MM.1S (cell line): ENCODE data around the gene LEP.

Source experiments
- DNase-seq: peaks from one replicate; pipeline ENCODE4 v3.0.0-alpha.2; 2015
- H2AFZ ChIP-seq: fragments of 300-600 bp; sonication (generic); 2 replicates; pipeline ENCODE4 v1.6.0; 2016; ENCODE audit warnings: antibody characterized with exemption, low read length
- H3F3A ChIP-seq: fragments of 300-600 bp; sonication (generic); 2 replicates; pipeline ENCODE4 v1.6.1; 2016; ENCODE audit warnings: mild to moderate bottlenecking, antibody characterized with exemption, low read length, moderate library complexity, mixed read lengths; ENCODE audit not compliant: insufficient read depth
- H3K27ac ChIP-seq: fragments of 300-600 bp; sonication (generic); 2 replicates; pipeline ENCODE4 v1.5.1; 2016; ENCODE audit warnings: mild to moderate bottlenecking, low read length
- H3K27me3 ChIP-seq: fragments of 300-600 bp; sonication (generic); replicated peaks from 2 replicates; pipeline ENCODE4 v1.6.0; 2016; ENCODE audit warnings: low read length; ENCODE audit not compliant: insufficient read depth
- H3K36me3 ChIP-seq: fragments of 300-600 bp; sonication (generic); replicated peaks from 2 replicates; pipeline ENCODE4 v1.6.1; 2016; ENCODE audit warnings: mild to moderate bottlenecking, low read length, mixed read lengths; ENCODE audit not compliant: insufficient read depth
- H3K4me1 ChIP-seq: fragments of 300-600 bp; sonication (generic); 2 replicates; pipeline ENCODE4 v1.6.1; 2016; ENCODE audit warnings: low read length, mixed read lengths
- H3K4me2 ChIP-seq: fragments of 300-600 bp; sonication (generic); 2 replicates; pipeline ENCODE4 v1.6.0; 2016; ENCODE audit warnings: low read depth, low read length
- H3K4me3 ChIP-seq: fragments of 300-600 bp; sonication (generic); 2 replicates; pipeline ENCODE4 v1.5.1; 2016; ENCODE audit warnings: low read length, mixed read lengths
- H3K79me2 ChIP-seq: fragments of 300-600 bp; sonication (generic); 2 replicates; pipeline ENCODE4 v1.6.1; 2016; ENCODE audit warnings: mixed run types, low read length, mixed read lengths
- H3K9ac ChIP-seq: fragments of 300-600 bp; sonication (generic); 2 replicates; pipeline ENCODE4 v1.6.1; 2016; ENCODE audit warnings: low read length, mixed read lengths
- H3K9me2 ChIP-seq: fragments of 300-600 bp; sonication (generic); replicated peaks from 2 replicates; pipeline ENCODE4 v1.6.1; 2016; ENCODE audit warnings: mild to moderate bottlenecking, low read length, mixed read lengths; ENCODE audit not compliant: insufficient read depth
- H3K9me3 ChIP-seq: fragments of 300-600 bp; sonication (generic); replicated peaks from 2 replicates; pipeline ENCODE4 v1.6.1; 2016; ENCODE audit warnings: mild to moderate bottlenecking, low read length, mixed read lengths; ENCODE audit not compliant: insufficient read depth
- H4K20me1 ChIP-seq: fragments of 300-600 bp; sonication (generic); 2 replicates; pipeline ENCODE4 v1.6.1; 2016; ENCODE audit warnings: mild to moderate bottlenecking, low read length, moderate library complexity, mixed read lengths; ENCODE audit not compliant: insufficient read depth
- CTCF ChIP-seq: fragments of 300-600 bp; sonication (generic); IDR thresholded peaks from 2 replicates; pipeline ENCODE4 v1.5.1; 2016; ENCODE audit warnings: antibody characterized with exemption, low read length, mixed read lengths
- EZH2 ChIP-seq: fragments of 300-600 bp; sonication (generic); optimal IDR thresholded peaks from 2 replicates; pipeline ENCODE3; 2017; ENCODE audit warnings: low read depth, mild to moderate bottlenecking, antibody characterized with exemption, low read length, mixed read lengths
- EZH2phosphoT487 ChIP-seq: fragments of 300-600 bp; sonication (generic); IDR thresholded peaks from 2 replicates; pipeline ENCODE4 v1.6.1; 2018; ENCODE audit warnings: antibody characterized with exemption, low read length

The LEP gene

GRCh38 chr7:128254470-128254869 is 13.4 kb downstream of the LEP start:
- Histone ChIP-seq H3K4me1 (no peaks in the 10 kb centered on the region), H3K9me3 (no peaks in the 10 kb centered on the region)
- TF ChIP-seq CTCF (no peak), EZH2phosphoT487 (no peak), EZH2 (no peak)

GRCh38 chr7:128255271-128255670 is 14.2 kb downstream of the LEP start:
- Histone ChIP-seq H3K9me3 (no peaks in the 10 kb centered on the region), H3K9ac (no peak overlapping the region), H3K36me3 (no peaks in the 10 kb centered on the region), H3K4me1 (no peaks in the 10 kb centered on the region), H2AFZ (no peak overlapping the region), H3K4me2 (no peak overlapping the region), H3K4me3 (no peak overlapping the region), H4K20me1 (no peaks in the 10 kb centered on the region), H3K9me2 (no peaks in the 10 kb centered on the region), H3K79me2 (no peaks in the 10 kb centered on the region), H3F3A (no peaks in the 10 kb centered on the region), H3K27me3 (no peaks in the 10 kb centered on the region), H3K27ac (no peak overlapping the region)
- TF ChIP-seq EZH2 (no peak), EZH2phosphoT487 (no peak), CTCF (no peak)
- DNase-seq = no peak

More at GRCh38 chr7:128254470-128254869, 13.4 kb downstream of the LEP start:
- H3F3A ChIP-seq = no peaks in the 10 kb centered on the region
- DNase-seq = no peak
- H2AFZ ChIP-seq = no peak overlapping the region
- H4K20me1 ChIP-seq = no peaks in the 10 kb centered on the region
- no peak overlapping the region for H3K9ac ChIP-seq
- no peaks in the 10 kb centered on the region for H3K36me3 ChIP-seq
- H3K27me3 ChIP-seq = no peaks in the 10 kb centered on the region
- H3K4me3 ChIP-seq = no peak overlapping the region
- no peak overlapping the region for H3K4me2 ChIP-seq
- no peak overlapping the region for H3K27ac ChIP-seq
- H3K79me2 ChIP-seq = no peaks in the 10 kb centered on the region
- no peaks in the 10 kb centered on the region for H3K9me2 ChIP-seq

- H3K36me3 ChIP-seq = no peaks in the 10 kb centered on the region
- no peak overlapping the region for H3K4me3 ChIP-seq
- no peaks in the 10 kb centered on the region for H3K9me3 ChIP-seq
- H2AFZ ChIP-seq = no peak overlapping the region
- DNase-seq = no peak
- H3K9ac ChIP-seq = no peak overlapping the region
- no peaks in the 10 kb centered on the region for H3K27me3 ChIP-seq
- no peak for TF ChIP-seq EZH2
- no peak for TF ChIP-seq CTCF
- TF ChIP-seq EZH2phosphoT487 = no peak
- no peak overlapping the region for H3K4me2 ChIP-seq
- no peaks in the 10 kb centered on the region for H4K20me1 ChIP-seq
- no peak overlapping the region for H3K27ac ChIP-seq
- H3K9me2 ChIP-seq = no peaks in the 10 kb centered on the region
- H3K79me2 ChIP-seq = no peaks in the 10 kb centered on the region
- no peaks in the 10 kb centered on the region for H3K4me1 ChIP-seq
- H3F3A ChIP-seq = no peaks in the 10 kb centered on the region
Observed at GRCh38 chr7:128257458-128257857, 16.4 kb downstream of the LEP start.
